Cardiac fibroblast (primary cell): ENCODE measurements around the gene SELL.
"Not testable (repeated sequence)": the region's sequence is repeated elsewhere in the genome, so short reads cannot be mapped to it uniquely, and the experiment has no call there.

Experiments
- DNase-seq, 2 donors: peaks; one replicate each; pipeline versions ENCODE4 v3.0.0 to v3.0.0-alpha.2; 2010; ENCODE audit warnings: low read depth in 2 of 2
- H3K4me3 ChIP-seq, 2 donors: replicated peaks in 1 of 2; 1 replicate in 1 of 2; 2 replicates in 1 of 2; pipeline ENCODE4 v1.5.1; 2011; ENCODE audit warnings: low read depth in 2 of 2, low read length in 2 of 2, mild to moderate bottlenecking in 2 of 2, moderate library complexity in 1 of 2
- CTCF ChIP-seq: IDR thresholded peaks from one replicate; pipeline ENCODE4 v1.5.1; 2011; ENCODE audit warnings: low read depth, mild to moderate bottlenecking, low read length, inconsistent platforms

Gene SELL

GRCh38 chr1:169726851-169727250 lies 15.4 kb upstream of the SELL start:
- no peak for DNase-seq
- TF ChIP-seq CTCF = no peak
- no peak overlapping the region for H3K4me3 ChIP-seq

- TF ChIP-seq CTCF = no peak
- no peak overlapping the region for H3K4me3 ChIP-seq
- no peak for DNase-seq
Observed at GRCh38 chr1:169725930-169726329, 14.5 kb upstream of the SELL start.

GRCh38 chr1:169724168-169724567 lies 12.7 kb upstream of the SELL start:
- TF ChIP-seq CTCF = no peak
- no peak for DNase-seq
- no peak overlapping the region for H3K4me3 ChIP-seq

- no peak for DNase-seq
- TF ChIP-seq CTCF = no peak
- no peak overlapping the region for H3K4me3 ChIP-seq
Observed at GRCh38 chr1:169723763-169724162, 12.3 kb upstream of the SELL start.

- DNase-seq = no peak
- no peak overlapping the region for H3K4me3 ChIP-seq
- no peak for TF ChIP-seq CTCF
Observed at GRCh38 chr1:169722779-169723178, 11.4 kb upstream of the SELL start.

DNA sequence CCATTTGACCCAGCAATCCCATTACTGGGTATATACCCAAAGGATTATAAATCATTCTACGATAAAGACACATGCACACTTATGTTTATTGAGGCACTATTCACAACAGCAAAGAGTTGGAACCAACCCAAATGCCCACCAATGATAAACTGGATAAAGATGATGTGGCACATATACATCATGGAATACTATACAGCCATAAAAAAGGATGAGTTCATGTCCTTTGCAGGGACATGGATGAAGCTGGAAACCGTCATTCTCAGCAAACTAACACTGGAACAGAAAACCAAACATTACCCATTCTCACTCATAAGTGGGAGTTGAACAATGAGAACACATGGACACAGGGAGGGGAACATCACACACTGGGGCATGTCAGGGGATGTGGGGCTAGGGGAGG lies 3.7 kb upstream of the SELL start:
- not testable (repeated sequence) for H3K4me3 ChIP-seq, DNase-seq

GRCh38 chr1:169713090-169713489 lies 1.7 kb upstream of the SELL start:
- not testable (repeated sequence) for H3K4me3 ChIP-seq, DNase-seq

GRCh38 chr1:169712309-169712631 lies 850 bp upstream of the SELL start:
- no peak for TF ChIP-seq CTCF
- no peak for DNase-seq
- H3K4me3 ChIP-seq = no peak overlapping the region
